Urothelium cell line (cell line): ENCODE results near the gene SEMA4D.
"Not testable (repeated sequence)": the region's sequence is repeated elsewhere in the genome, so short reads cannot be mapped to it uniquely, and the experiment has no call there.

Source experiments
- DNase-seq: peaks from one replicate; pipeline ENCODE4 v3.0.0; 2011; ENCODE audit warnings: low spot score, mixed read lengths
- FAIRE-seq: peaks from 2 replicates; lab custom pipeline; 2011; peaks lifted over from hg19 to GRCh38; lab: Jason Lieb, UNC

SEMA4D gene

GRCh38 chr9:89361816-89362646 lies 135.9 kb downstream of the SEMA4D start:
- FAIRE-seq (no peak), DNase-seq (no peak)

GRCh38 chr9:89361031-89361430 lies 136.9 kb downstream of the SEMA4D start:
- DNase-seq (no peak), FAIRE-seq (no peak)

- DNase-seq (no peak), FAIRE-seq (no peak)
These were observed 137.4 kb downstream of the SEMA4D start for GRCh38 chr9:89360465-89360864.

GRCh38 chr9:89359751-89360261 lies 138.1 kb downstream of the SEMA4D start:
- no peak for DNase-seq
- FAIRE-seq: no peak

- DNase-seq (no peak), FAIRE-seq (no peak)
These were observed 138.9 kb downstream of the SEMA4D start for GRCh38 chr9:89358985-89359384.

GRCh38 chr9:89358376-89358916 lies 139.5 kb downstream of the SEMA4D start:
- DNase-seq (no peak), FAIRE-seq (no peak)

GRCh38 chr9:89357331-89358197 lies 140.3 kb downstream of the SEMA4D start:
- FAIRE-seq (no peak), DNase-seq (no peak)

GRCh38 chr9:89356782-89357181 lies 141.1 kb downstream of the SEMA4D start:
- no peak for DNase-seq
- no peak for FAIRE-seq

- no peak for FAIRE-seq
- DNase-seq: no peak
These were observed 143.4 kb downstream of the SEMA4D start for GRCh38 chr9:89354471-89354870.

- FAIRE-seq: no peak
- no peak for DNase-seq
These were observed 143.9 kb downstream of the SEMA4D start for GRCh38 chr9:89353989-89354388.

GRCh38 chr9:89352874-89353649 lies 144.9 kb downstream of the SEMA4D start:
- DNase-seq (no peak), FAIRE-seq (no peak)

- DNase-seq (no peak), FAIRE-seq (no peak)
These were observed 145.5 kb downstream of the SEMA4D start for GRCh38 chr9:89352451-89352850.

- DNase-seq (no peak), FAIRE-seq (no peak)
These were observed 146.2 kb downstream of the SEMA4D start for GRCh38 chr9:89351584-89352300.

- FAIRE-seq (peak; percentile 27), DNase-seq (no peak)
These were observed 146.8 kb downstream of the SEMA4D start for GRCh38 chr9:89350988-89351557.

- FAIRE-seq (no peak), DNase-seq (no peak)
These were observed 148.3 kb downstream of the SEMA4D start for GRCh38 chr9:89349607-89350006.

- no peak for FAIRE-seq
- DNase-seq: no peak
These were observed 150.3 kb downstream of the SEMA4D start for GRCh38 chr9:89347651-89348050.

- FAIRE-seq: no peak
- DNase-seq: no peak
These were observed 151.2 kb downstream of the SEMA4D start for GRCh38 chr9:89346696-89347095.

GRCh38 chr9:89345476-89345875 lies 152.4 kb downstream of the SEMA4D start:
- DNase-seq (no peak), FAIRE-seq (no peak)

GRCh38 chr9:89343812-89344211 lies 154.1 kb downstream of the SEMA4D start:
- FAIRE-seq, DNase-seq: not testable (repeated sequence)

GRCh38 chr9:89342948-89343347 lies 155.0 kb downstream of the SEMA4D start:
- FAIRE-seq: no peak
- DNase-seq: no peak
